ENCODE results near the gene SPSB2.
A peak's percentile ranks its signal among the peaks of the same experiment; 100 is the strongest.

Gene SPSB2

GRCh38 chr12:6869049-6870021, 3.8 kb downstream of the SPSB2 start (continued):
- TF ChIP-seq REST (tag by site-specific recombination; IDR thresholded peaks at IDR 0.05) (0 out of 2 replicates have a peak, but pooled peaks have one; percentile 16), ZBTB17 (tag by site-specific recombination; IDR thresholded peaks at IDR 0.05) (no peak), KLF9 (tag by site-specific recombination; IDR thresholded peaks at IDR 0.05; ENCODE audit: low read depth) (no peak), PATZ1 (tag by site-specific recombination; IDR thresholded peaks at IDR 0.05) (peak; percentile 34; the same call in 1 of the 2 replicates), CTCF (tag by site-specific recombination; IDR thresholded peaks at IDR 0.05) (peak; percentile 91), YY2 (tag by site-specific recombination; IDR thresholded peaks at IDR 0.05) (no peak), ZNF2 (tag by site-specific recombination; IDR thresholded peaks at IDR 0.05) (0 out of 2 replicates have a peak, but pooled peaks have one; percentile 15), ZSCAN16 (tag by site-specific recombination; IDR thresholded peaks at IDR 0.05) (no peak), MZF1 (tag by site-specific recombination; IDR thresholded peaks at IDR 0.05; ENCODE audit: borderline replicate concordance) (0 out of 2 replicates have a peak, but pooled peaks have one; percentile 13), ZNF19 (tag by site-specific recombination; IDR thresholded peaks at IDR 0.05; ENCODE audit: low read depth) (no peak), ZNF529 (tag by site-specific recombination; IDR thresholded peaks at IDR 0.05; ENCODE audit: insufficient replicate concordance) (no peak), TRIM28 (IDR thresholded peaks at IDR 0.05; ENCODE audit: borderline replicate concordance, low read length) (0 out of 2 replicates have a peak, but pooled peaks have one; percentile 62), ZBTB48 (tag by site-specific recombination; IDR thresholded peaks at IDR 0.05) (no peak), ZBTB6 (tag by site-specific recombination; IDR thresholded peaks at IDR 0.05) (0 out of 2 replicates have a peak, but pooled peaks have one; percentile 42), ZNF48 (tag by site-specific recombination; IDR thresholded peaks at IDR 0.05) (no peak), ZNF488 (tag by site-specific recombination; IDR thresholded peaks at IDR 0.05) (no peak), ZEB2 (tag by site-specific recombination; IDR thresholded peaks at IDR 0.05) (0 out of 2 replicates have a peak, but pooled peaks have one; percentile 42), ZNF654 (tag by site-specific recombination; IDR thresholded peaks at IDR 0.05; ENCODE audit: low read depth) (peak; percentile 90), PRDM6 (tag by site-specific recombination; IDR thresholded peaks at IDR 0.05) (no peak), ZNF366 (tag by site-specific recombination; conservative IDR thresholded peaks at IDR 0.05) (peak; percentile 74), ZNF175 (tag by site-specific recombination; IDR thresholded peaks at IDR 0.05) (no peak), ZNF639 (tag by site-specific recombination; IDR thresholded peaks at IDR 0.05) (no peak)
